Uterus (tissue), 2 donors: ENCODE data around the gene C10orf62.

Experiments
- POLR2A ChIP-seq, 2 donors: fragments of 450-650 bp; IDR thresholded peaks; one replicate each; pipeline ENCODE4 v1.6.1; 2016; ENCODE audit warnings: antibody characterized with exemption in 2 of 2, mild to moderate bottlenecking in 1 of 2, moderate library complexity in 1 of 2
- TF ChIP-seq, protein P1 (sequence below), 4 experiments: fragments of 200-600 bp in 2 of 4; fragments of 450-650 bp in 2 of 4; sonication (generic) in 2 of 4; IDR thresholded peaks; one replicate each; pipeline ENCODE4 v1.5.1; 2016 to 2019; ENCODE audit warnings: antibody characterized with exemption in 4 of 4, mild to moderate bottlenecking in 2 of 4, moderate library complexity in 1 of 4

DNA sequence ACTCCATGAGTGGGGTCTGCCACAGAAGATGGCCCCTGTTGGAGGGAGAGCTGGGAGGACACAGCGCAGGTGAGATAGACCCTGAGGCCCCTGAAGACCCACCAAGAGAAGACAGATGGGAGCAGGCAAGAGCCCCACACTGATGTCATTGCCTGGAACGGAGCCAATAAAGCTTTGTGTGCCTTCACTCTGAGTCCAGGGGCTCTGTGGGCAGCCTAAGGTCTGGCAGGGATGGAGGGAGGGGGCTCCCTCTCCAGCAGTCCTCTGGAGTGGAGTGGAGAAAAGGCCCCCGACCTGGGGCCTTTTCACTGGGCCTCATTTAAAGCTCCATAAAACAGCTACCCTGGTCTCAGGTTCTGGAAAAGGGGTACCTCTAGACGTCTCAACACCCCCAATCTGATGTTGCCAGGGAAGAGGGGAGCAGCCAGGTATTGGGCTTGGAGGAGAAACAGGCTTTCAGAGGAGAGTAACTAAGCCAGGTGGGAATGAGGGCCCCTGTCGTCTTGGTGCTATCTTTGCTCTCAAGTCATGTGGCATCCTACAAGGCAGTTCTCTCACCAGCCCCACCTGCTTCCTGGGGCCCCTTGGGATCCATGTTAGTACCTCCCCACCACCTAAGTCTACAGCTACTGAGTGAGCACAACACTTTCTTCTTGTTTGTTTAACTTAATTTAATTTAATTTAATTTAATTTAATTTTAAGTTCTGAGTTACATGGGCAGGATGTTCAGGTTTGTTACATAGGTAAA is 1.4 kb downstream of the C10orf62 start:
- TF ChIP-seq POLR2A (IDR thresholded peaks at IDR 0.05) = no peak
- TF ChIP-seq, protein P1, sequence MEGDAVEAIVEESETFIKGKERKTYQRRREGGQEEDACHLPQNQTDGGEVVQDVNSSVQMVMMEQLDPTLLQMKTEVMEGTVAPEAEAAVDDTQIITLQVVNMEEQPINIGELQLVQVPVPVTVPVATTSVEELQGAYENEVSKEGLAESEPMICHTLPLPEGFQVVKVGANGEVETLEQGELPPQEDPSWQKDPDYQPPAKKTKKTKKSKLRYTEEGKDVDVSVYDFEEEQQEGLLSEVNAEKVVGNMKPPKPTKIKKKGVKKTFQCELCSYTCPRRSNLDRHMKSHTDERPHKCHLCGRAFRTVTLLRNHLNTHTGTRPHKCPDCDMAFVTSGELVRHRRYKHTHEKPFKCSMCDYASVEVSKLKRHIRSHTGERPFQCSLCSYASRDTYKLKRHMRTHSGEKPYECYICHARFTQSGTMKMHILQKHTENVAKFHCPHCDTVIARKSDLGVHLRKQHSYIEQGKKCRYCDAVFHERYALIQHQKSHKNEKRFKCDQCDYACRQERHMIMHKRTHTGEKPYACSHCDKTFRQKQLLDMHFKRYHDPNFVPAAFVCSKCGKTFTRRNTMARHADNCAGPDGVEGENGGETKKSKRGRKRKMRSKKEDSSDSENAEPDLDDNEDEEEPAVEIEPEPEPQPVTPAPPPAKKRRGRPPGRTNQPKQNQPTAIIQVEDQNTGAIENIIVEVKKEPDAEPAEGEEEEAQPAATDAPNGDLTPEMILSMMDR (IDR thresholded peaks at IDR 0.05) = no peak
